Fibroblast of skin of back (primary cell): ENCODE data around the gene ARSA.
"Not testable (repeated sequence)": the region's sequence is repeated elsewhere in the genome, so short reads cannot be mapped to it uniquely, and the experiment has no call there.

Source experiments
- DNase-seq: peaks from one replicate; pipeline ENCODE4 v3.0.0-alpha.2; 2013

ARSA gene

GRCh38 chr22:50654664-50655063 is 26.7 kb upstream of the ARSA start:
- not testable (repeated sequence) for DNase-seq

GRCh38 chr22:50653256-50653655 is 25.3 kb upstream of the ARSA start:
- no peak for DNase-seq

- DNase-seq = not testable (repeated sequence)
Observed at GRCh38 chr22:50643821-50644101, 15.8 kb upstream of the ARSA start.

- not testable (repeated sequence) for DNase-seq
Observed at GRCh38 chr22:50643021-50643820, 15.3 kb upstream of the ARSA start.

GRCh38 chr22:50641696-50642607 is 14.0 kb upstream of the ARSA start:
- no peak for DNase-seq

- no peak for DNase-seq
Observed at GRCh38 chr22:50640857-50641647, 13.1 kb upstream of the ARSA start.

GRCh38 chr22:50640296-50640695 is 12.3 kb upstream of the ARSA start:
- not testable (repeated sequence) for DNase-seq

- DNase-seq = no peak
Observed at GRCh38 chr22:50635591-50635990, 7.6 kb upstream of the ARSA start.

- DNase-seq = no peak
Observed at GRCh38 chr22:50633771-50634170, 5.8 kb upstream of the ARSA start.

- DNase-seq = no peak
Observed at GRCh38 chr22:50633086-50633485, 5.1 kb upstream of the ARSA start.

- no peak for DNase-seq
Observed at GRCh38 chr22:50630376-50630775, 2.4 kb upstream of the ARSA start.

GRCh38 chr22:50628543-50629134 is 687 bp upstream of the ARSA start:
- DNase-seq = no peak

GRCh38 chr22:50626850-50627641 is 906 bp downstream of the ARSA start:
- DNase-seq = no peak

- no peak for DNase-seq
Observed at GRCh38 chr22:50626314-50626849, 1.6 kb downstream of the ARSA start.

- no peak for DNase-seq
Observed at GRCh38 chr22:50625568-50626313, 2.2 kb downstream of the ARSA start.

GRCh38 chr22:50625131-50625567 is 2.8 kb downstream of the ARSA start:
- DNase-seq = no peak

- no peak for DNase-seq
Observed at GRCh38 chr22:50624347-50625130, 3.4 kb downstream of the ARSA start.

GRCh38 chr22:50622723-50623327 is 5.1 kb downstream of the ARSA start:
- no peak for DNase-seq
